ENCODE results near the gene SERBP1.

SERBP1 gene

GRCh38 chr1:67430358-67431155 is at the start of gene SERBP1:
Gene SERBP1 (minus strand): TSS chr1:67430402. CDS start chr1:67430300, 102 bp downstream.
- TF ChIP-seq ZNF274 (IDR thresholded peaks at IDR 0.05; ENCODE audit: low read depth, low read length) = no peak
- H3K4me3 ChIP-seq (ENCODE audit: low read length) = peak within 1 kb of the TSS; percentile 92

- no peak for TF ChIP-seq ZNF274 (IDR thresholded peaks at IDR 0.05; ENCODE audit: low read depth, low read length)
Observed at GRCh38 chr1:67479146-67479891, 49.1 kb upstream of the SERBP1 start.

GRCh38 chr1:67476906-67477305 is 46.7 kb upstream of the SERBP1 start:
- H3K4me3 ChIP-seq (ENCODE audit: low read length) = no peak overlapping the region
- no peak for TF ChIP-seq ZNF274 (IDR thresholded peaks at IDR 0.05; ENCODE audit: low read depth, low read length)

More at GRCh38 chr1:67479146-67479891, 49.1 kb upstream of the SERBP1 start:
- H3K4me3 ChIP-seq (ENCODE audit: low read length) = no peak overlapping the region

GRCh38 chr1:67476006-67476482 is 45.8 kb upstream of the SERBP1 start:
- TF ChIP-seq ZNF274 (IDR thresholded peaks at IDR 0.05; ENCODE audit: low read depth, low read length) = no peak
- no peak overlapping the region for H3K4me3 ChIP-seq (ENCODE audit: low read length)

GRCh38 chr1:67472056-67472455 is 41.9 kb upstream of the SERBP1 start:
- no peak for TF ChIP-seq ZNF274 (IDR thresholded peaks at IDR 0.05; ENCODE audit: low read depth, low read length)
- no peak overlapping the region for H3K4me3 ChIP-seq (ENCODE audit: low read length)

- no peak overlapping the region for H3K4me3 ChIP-seq (ENCODE audit: low read length)
- TF ChIP-seq ZNF274 (IDR thresholded peaks at IDR 0.05; ENCODE audit: low read depth, low read length) = no peak
Observed at GRCh38 chr1:67469431-67469830, 39.2 kb upstream of the SERBP1 start.

GRCh38 chr1:67468066-67468718 is 38.0 kb upstream of the SERBP1 start:
- no peak for TF ChIP-seq ZNF274 (IDR thresholded peaks at IDR 0.05; ENCODE audit: low read depth, low read length)
- no peak overlapping the region for H3K4me3 ChIP-seq (ENCODE audit: low read length)

- no peak overlapping the region for H3K4me3 ChIP-seq (ENCODE audit: low read length)
- no peak for TF ChIP-seq ZNF274 (IDR thresholded peaks at IDR 0.05; ENCODE audit: low read depth, low read length)
Observed at GRCh38 chr1:67465375-67465774, 35.2 kb upstream of the SERBP1 start.

GRCh38 chr1:67464746-67465145 is 34.5 kb upstream of the SERBP1 start:
- no peak overlapping the region for H3K4me3 ChIP-seq (ENCODE audit: low read length)
- no peak for TF ChIP-seq ZNF274 (IDR thresholded peaks at IDR 0.05; ENCODE audit: low read depth, low read length)

- no peak overlapping the region for H3K4me3 ChIP-seq (ENCODE audit: low read length)
- TF ChIP-seq ZNF274 (IDR thresholded peaks at IDR 0.05; ENCODE audit: low read depth, low read length) = no peak
Observed at GRCh38 chr1:67464058-67464457, 33.9 kb upstream of the SERBP1 start.

GRCh38 chr1:67463298-67463955 is 33.2 kb upstream of the SERBP1 start:
- no peak for TF ChIP-seq ZNF274 (IDR thresholded peaks at IDR 0.05; ENCODE audit: low read depth, low read length)
- no peak overlapping the region for H3K4me3 ChIP-seq (ENCODE audit: low read length)

GRCh38 chr1:67460676-67461500 is 30.7 kb upstream of the SERBP1 start:
- TF ChIP-seq ZNF274 (IDR thresholded peaks at IDR 0.05; ENCODE audit: low read depth, low read length) = no peak

GRCh38 chr1:67459068-67459467 is 28.9 kb upstream of the SERBP1 start:
- no peak for TF ChIP-seq ZNF274 (IDR thresholded peaks at IDR 0.05; ENCODE audit: low read depth, low read length)
- no peak overlapping the region for H3K4me3 ChIP-seq (ENCODE audit: low read length)

More at GRCh38 chr1:67460676-67461500, 30.7 kb upstream of the SERBP1 start:
- no peak overlapping the region for H3K4me3 ChIP-seq (ENCODE audit: low read length)
